ENCODE results near the gene MARCHF4. TPM values are rescaled to one million over a fixed set of nuclear protein-coding genes. Genes with fewer than 3 reads are reported as not detected.
A peak's percentile ranks its signal among the peaks of the same experiment; 100 is the strongest.

Gene MARCHF4
- total RNA-seq, 1 experiment from 2014 or later = 14.5 TPM

- no peak overlapping the region for H3K4me2 ChIP-seq
- POLR2A ChIA-PET (ENCODE audit: unreplicated experiment) = interaction anchor here (0.5 kb wide), 1 partner anchor 21 kb away, joined by 9 read pairs; no protein-coding TSS in a partner anchor
Measured at GRCh38 chr2:216391401-216391800, 19.1 kb upstream of the MARCHF4 start.

GRCh38 chr2:216389570-216389969 lies 17.3 kb upstream of the MARCHF4 start:
- H2AFZ ChIP-seq = no peak overlapping the region
- BruUV-seq (replicated peaks) = no TSS peak
- no peak for DNase-seq
- POLR2A ChIA-PET (ENCODE audit: unreplicated experiment) = no interaction called here
- CTCF ChIA-PET = interaction anchor here (0.7 kb wide), 1 partner anchor 78 kb away, joined by 5 read pairs; no protein-coding TSS in a partner anchor
- no peaks in the 10 kb centered on the region for H3K9me3 ChIP-seq (ENCODE audit: insufficient read depth, low read depth)
- H3K36me3 ChIP-seq (ENCODE audit: low read depth) = no peaks in the 10 kb centered on the region
- H3F3A ChIP-seq (ENCODE audit: insufficient read depth, low read depth) = no peaks in the 10 kb centered on the region
- no peaks in the 10 kb centered on the region for H3K79me2 ChIP-seq (ENCODE audit: low read depth)
- H3K4me2 ChIP-seq = no peak overlapping the region
- H4K20me1 ChIP-seq (ENCODE audit: insufficient read depth) = no peaks in the 10 kb centered on the region
- peaks cover 3% of the 10 kb centered on the region; the same call in 1 of the 2 replicates for H3K9me2 ChIP-seq (ENCODE audit: insufficient read depth)
- peaks cover 12% of the 10 kb centered on the region for H3K4me1 ChIP-seq (replicated peaks; ENCODE audit: insufficient read depth)
- intact Hi-C loops (cut with micrococcal nuclease; ENCODE audit: unreplicated experiment) = no loop called here
- no peaks in the 10 kb centered on the region for H3K27me3 ChIP-seq (ENCODE audit: insufficient read depth, low read depth)
- TF ChIP-seq CTCF (conservative IDR thresholded peaks at IDR 0.05) = no peak
- TF ChIP-seq EZH2 (IDR thresholded peaks at IDR 0.05; ENCODE audit: low read depth) = no peak
- H3K4me3 ChIP-seq = no peak overlapping the region
- no peak overlapping the region for H3K27ac ChIP-seq

More at GRCh38 chr2:216391401-216391800, 19.1 kb upstream of the MARCHF4 start:
- no peak overlapping the region for H3K4me3 ChIP-seq
- no peaks in the 10 kb centered on the region for H3K79me2 ChIP-seq (ENCODE audit: low read depth)
- intact Hi-C loops (cut with micrococcal nuclease; ENCODE audit: unreplicated experiment) = no loop called here
- CTCF ChIA-PET = interaction anchor here (0.6 kb wide), 1 partner anchor 282 kb away, joined by 3 read pairs; the partner anchor contains the start of gene XRCC5
- no peak for DNase-seq
- no peak for TF ChIP-seq EZH2 (IDR thresholded peaks at IDR 0.05; ENCODE audit: low read depth)
- TF ChIP-seq CTCF (conservative IDR thresholded peaks at IDR 0.05) = no peak
- H2AFZ ChIP-seq = no peak overlapping the region
- H3K27me3 ChIP-seq (ENCODE audit: insufficient read depth, low read depth) = no peaks in the 10 kb centered on the region
- no peaks in the 10 kb centered on the region for H3F3A ChIP-seq (ENCODE audit: insufficient read depth, low read depth)
- BruUV-seq (replicated peaks) = no TSS peak
- H4K20me1 ChIP-seq (ENCODE audit: insufficient read depth) = no peaks in the 10 kb centered on the region
- H3K36me3 ChIP-seq (ENCODE audit: low read depth) = no peaks in the 10 kb centered on the region
- no peak overlapping the region for H3K27ac ChIP-seq
- H3K9me2 ChIP-seq (ENCODE audit: insufficient read depth) = peaks cover 3% of the 10 kb centered on the region; the same call in 1 of the 2 replicates
- no peaks in the 10 kb centered on the region for H3K9me3 ChIP-seq (ENCODE audit: insufficient read depth, low read depth)
- H3K4me1 ChIP-seq (replicated peaks; ENCODE audit: insufficient read depth) = peaks cover 12% of the 10 kb centered on the region

- H2AFZ ChIP-seq = peak overlapping the region; percentile 55; the same call in 1 of the 2 replicates
- POLR2A ChIA-PET (ENCODE audit: unreplicated experiment) = no interaction called here
- peaks cover 3% of the 10 kb centered on the region; the same call in 1 of the 2 replicates for H3K9me2 ChIP-seq (ENCODE audit: insufficient read depth)
- no TSS peak for BruUV-seq (replicated peaks)
- H3K4me3 ChIP-seq = no peak overlapping the region
- H3K27me3 ChIP-seq (ENCODE audit: insufficient read depth, low read depth) = no peaks in the 10 kb centered on the region
- TF ChIP-seq CTCF (conservative IDR thresholded peaks at IDR 0.05) = no peak
- TF ChIP-seq EZH2 (IDR thresholded peaks at IDR 0.05; ENCODE audit: low read depth) = no peak
- no peaks in the 10 kb centered on the region for H3K36me3 ChIP-seq (ENCODE audit: low read depth)
- peak overlapping the region; percentile 46 for H3K4me2 ChIP-seq
- CTCF ChIA-PET = no interaction called here
- no peaks in the 10 kb centered on the region for H3K9me3 ChIP-seq (ENCODE audit: insufficient read depth, low read depth)
- no peak overlapping the region for H3K27ac ChIP-seq
- intact Hi-C loops (cut with micrococcal nuclease; ENCODE audit: unreplicated experiment) = no loop called here
- DNase-seq = peak in 1 of 2 experiments; percentile 41
- no peaks in the 10 kb centered on the region for H3F3A ChIP-seq (ENCODE audit: insufficient read depth, low read depth)
- peaks cover 12% of the 10 kb centered on the region for H3K4me1 ChIP-seq (replicated peaks; ENCODE audit: insufficient read depth)
- no peaks in the 10 kb centered on the region for H3K79me2 ChIP-seq (ENCODE audit: low read depth)
- no peaks in the 10 kb centered on the region for H4K20me1 ChIP-seq (ENCODE audit: insufficient read depth)
Measured at GRCh38 chr2:216388046-216388884, 16.0 kb upstream of the MARCHF4 start.

Measured in PC-9 (cell line).